HepG2 (cell line): ENCODE data around the gene CD248. TPM values are rescaled to one million over a fixed set of nuclear protein-coding genes. Genes with fewer than 3 reads are reported as not detected.

Source experiments
- ADNP ChIP-seq: sonication (generic); formaldehyde crosslinking; IDR thresholded peaks from 2 replicates; pipeline ENCODE4 v1.4.0; 2020; ENCODE audit warnings: missing genetic modification reagents
- ATAD3A ChIP-seq: sonication (generic); formaldehyde crosslinking; IDR thresholded peaks from 2 replicates; pipeline ENCODE4 v1.4.0; 2020; ENCODE audit warnings: missing genetic modification reagents
- DPF2 ChIP-seq: sonication (generic); formaldehyde crosslinking; IDR thresholded peaks from 2 replicates; pipeline ENCODE4 v1.4.0; 2020; ENCODE audit warnings: mild to moderate bottlenecking, low read depth, missing genetic modification reagents, borderline replicate concordance
- GATAD1 ChIP-seq: IDR thresholded peaks from 2 replicates; pipeline ENCODE4 v1.6.1; 2016; ENCODE audit warnings: missing genetic modification reagents, missing compliant biosample characterization
- KLF6 ChIP-seq: IDR thresholded peaks from 2 replicates; pipeline ENCODE4 v1.8.0; 2016; ENCODE audit warnings: missing biosample characterization, missing genetic modification reagents
- MED13 ChIP-seq: sonication (generic); formaldehyde crosslinking; IDR thresholded peaks from 2 replicates; pipeline ENCODE4 v1.5.0; 2020; ENCODE audit warnings: missing genetic modification reagents
- NFKBIZ ChIP-seq: IDR thresholded peaks from 2 replicates; pipeline ENCODE4 v1.6.1; 2018; ENCODE audit warnings: missing genetic modification reagents, missing compliant biosample characterization
- PCBP1 ChIP-seq: fragments of 200-400 bp; formaldehyde crosslinking; IDR thresholded peaks from 2 replicates; pipeline ENCODE4 v1.6.1; 2017; ENCODE audit warnings: mild to moderate bottlenecking, low read depth, low read length, borderline replicate concordance
- RAD21 ChIP-seq: fragments of 450-650 bp; formaldehyde crosslinking; IDR thresholded peaks from 2 replicates; pipeline ENCODE4 v1.5.0; 2020; ENCODE audit warnings: mild to moderate bottlenecking
- RARG ChIP-seq: sonication (generic); formaldehyde crosslinking; IDR thresholded peaks from 2 replicates; pipeline ENCODE4 v1.4.0; 2020; ENCODE audit warnings: low read depth, mild to moderate bottlenecking, missing genetic modification reagents
- RFX5 ChIP-seq: IDR thresholded peaks from 2 replicates; pipeline ENCODE4 v1.6.1; 2011; ENCODE audit warnings: low read depth, low read length, improper control_type of control experiment
- ZFX ChIP-seq: sonication (generic); formaldehyde crosslinking; IDR thresholded peaks from 2 replicates; pipeline ENCODE4 v1.4.0; 2020; ENCODE audit warnings: mild to moderate bottlenecking, low read depth, missing genetic modification reagents, moderate library complexity
- ZFY ChIP-seq: sonication (generic); formaldehyde crosslinking; IDR thresholded peaks from 2 replicates; pipeline ENCODE4 v1.4.0; 2020; ENCODE audit warnings: missing genetic modification reagents
- ZNF383 ChIP-seq: sonication (generic); formaldehyde crosslinking; IDR thresholded peaks from 2 replicates; pipeline ENCODE4 v1.4.0; 2020; ENCODE audit warnings: missing genetic modification reagents, mild to moderate bottlenecking, borderline replicate concordance
- ZNF446 ChIP-seq: sonication (generic); formaldehyde crosslinking; IDR thresholded peaks from 2 replicates; pipeline ENCODE4 v1.5.0; 2020; ENCODE audit warnings: mild to moderate bottlenecking, missing genetic modification reagents
- ZNF558 ChIP-seq: sonication (generic); formaldehyde crosslinking; IDR thresholded peaks from 2 replicates; pipeline ENCODE4 v1.9.0; 2022; ENCODE audit warnings: mild to moderate bottlenecking, missing genetic modification reagents, borderline replicate concordance
- ZNF724P ChIP-seq: sonication (generic); formaldehyde crosslinking; IDR thresholded peaks from 2 replicates; pipeline ENCODE4 v1.8.0; 2022; ENCODE audit warnings: missing genetic modification reagents, borderline replicate concordance
- ZNF768 ChIP-seq: sonication (generic); formaldehyde crosslinking; IDR thresholded peaks from 2 replicates; pipeline ENCODE4 v1.4.0; 2020; ENCODE audit warnings: missing genetic modification reagents
- ZNF775 ChIP-seq: sonication (generic); formaldehyde crosslinking; IDR thresholded peaks from 2 replicates; pipeline ENCODE4 v1.4.0; 2020; ENCODE audit warnings: missing genetic modification reagents, mild to moderate bottlenecking, moderate library complexity, borderline replicate concordance
- polyA plus RNA-seq, 8 experiments: library from polyadenylated mRNA; depleted of rRNA in 3 of 8; stranded (reverse) in 7 of 8; unstranded in 1 of 8; fragments of >200 nt; fragmentation: Illumina TruSeq in 4 of 8; extraction: Trizol in 4 of 8; gene quantifications; 2 replicates each; pipeline versions ENCODE4 v1.2.1 to v1.2.3, GENCODE V29; 2011 to 2016; ENCODE audit warnings: low read depth in 4 of 8, missing spikeins in 1 of 8, mixed read lengths in 1 of 8; ENCODE audit not compliant: insufficient read depth in 1 of 8
- total RNA-seq, 5 experiments: library from RNA; depleted of rRNA; stranded (reverse); fragments of >200 nt; fragmentation: Illumina TruSeq; extraction: Trizol; gene quantifications; 2 replicates each; pipeline ENCODE4 v1.2.3, GENCODE V29; 2016; ENCODE audit warnings: low read depth in 1 of 5
- TF ChIP-seq, protein P1 (sequence below): sonication (generic); formaldehyde crosslinking; IDR thresholded peaks from 2 replicates; pipeline ENCODE4 v1.4.0; 2020; ENCODE audit warnings: low read depth, missing genetic modification reagents
- TF ChIP-seq, protein P2 (sequence below): sonication (generic); formaldehyde crosslinking; IDR thresholded peaks from 2 replicates; pipeline ENCODE4 v1.4.0; 2020; ENCODE audit warnings: missing genetic modification reagents
- TF ChIP-seq, protein P3 (sequence below): sonication (generic); formaldehyde crosslinking; IDR thresholded peaks from 2 replicates; pipeline ENCODE4 v1.8.0; 2022; ENCODE audit warnings: missing genetic modification reagents, mild to moderate bottlenecking, borderline replicate concordance
- TF ChIP-seq, protein P4 (sequence below): sonication (generic); formaldehyde crosslinking; IDR thresholded peaks from 2 replicates; pipeline ENCODE4 v1.4.0; 2020; ENCODE audit warnings: mild to moderate bottlenecking, missing genetic modification reagents

CD248 gene
- total and polyA plus RNA-seq, 2 of the 13 experiments (the other 11 are each of a cell fraction or from before 2014, with no cell fraction given), result 0.25 to 0.35 TPM

DNA sequence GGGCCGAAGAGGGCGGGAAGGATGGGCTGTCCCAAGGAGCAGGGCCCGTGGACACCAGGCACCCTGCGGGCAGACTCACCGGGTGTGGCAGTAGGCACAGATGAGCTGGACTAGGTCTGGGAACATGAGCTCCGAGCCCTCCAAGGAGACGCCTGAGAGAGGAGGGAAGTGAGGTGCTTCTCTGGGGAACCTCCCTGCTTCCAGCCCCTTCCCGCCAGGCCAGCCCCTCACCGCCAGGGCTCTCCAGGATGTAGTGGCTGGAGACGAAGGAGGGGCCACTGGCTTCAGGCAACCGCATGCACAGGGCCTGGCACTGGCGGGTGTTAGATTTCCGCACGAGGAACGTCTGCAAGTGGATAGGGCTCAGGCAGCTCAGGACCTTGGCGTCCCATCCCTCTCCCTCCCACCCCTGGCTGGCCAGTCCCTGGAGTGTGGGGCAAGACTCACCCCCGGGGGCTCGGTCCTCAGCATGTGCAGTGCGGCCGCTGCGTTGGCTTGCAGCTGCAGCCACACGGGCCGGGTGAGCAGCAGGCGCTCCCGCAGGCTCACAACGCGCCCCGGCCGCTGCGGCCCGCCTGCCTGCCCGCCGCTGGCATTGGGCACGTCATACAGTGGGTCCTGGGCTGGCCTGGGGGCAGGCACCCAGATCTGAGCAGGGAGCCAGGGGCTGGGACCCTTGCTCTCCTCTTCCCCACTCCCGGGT is 18.8 kb upstream of the CD248 start (continued):
- TF ChIP-seq, protein P1, sequence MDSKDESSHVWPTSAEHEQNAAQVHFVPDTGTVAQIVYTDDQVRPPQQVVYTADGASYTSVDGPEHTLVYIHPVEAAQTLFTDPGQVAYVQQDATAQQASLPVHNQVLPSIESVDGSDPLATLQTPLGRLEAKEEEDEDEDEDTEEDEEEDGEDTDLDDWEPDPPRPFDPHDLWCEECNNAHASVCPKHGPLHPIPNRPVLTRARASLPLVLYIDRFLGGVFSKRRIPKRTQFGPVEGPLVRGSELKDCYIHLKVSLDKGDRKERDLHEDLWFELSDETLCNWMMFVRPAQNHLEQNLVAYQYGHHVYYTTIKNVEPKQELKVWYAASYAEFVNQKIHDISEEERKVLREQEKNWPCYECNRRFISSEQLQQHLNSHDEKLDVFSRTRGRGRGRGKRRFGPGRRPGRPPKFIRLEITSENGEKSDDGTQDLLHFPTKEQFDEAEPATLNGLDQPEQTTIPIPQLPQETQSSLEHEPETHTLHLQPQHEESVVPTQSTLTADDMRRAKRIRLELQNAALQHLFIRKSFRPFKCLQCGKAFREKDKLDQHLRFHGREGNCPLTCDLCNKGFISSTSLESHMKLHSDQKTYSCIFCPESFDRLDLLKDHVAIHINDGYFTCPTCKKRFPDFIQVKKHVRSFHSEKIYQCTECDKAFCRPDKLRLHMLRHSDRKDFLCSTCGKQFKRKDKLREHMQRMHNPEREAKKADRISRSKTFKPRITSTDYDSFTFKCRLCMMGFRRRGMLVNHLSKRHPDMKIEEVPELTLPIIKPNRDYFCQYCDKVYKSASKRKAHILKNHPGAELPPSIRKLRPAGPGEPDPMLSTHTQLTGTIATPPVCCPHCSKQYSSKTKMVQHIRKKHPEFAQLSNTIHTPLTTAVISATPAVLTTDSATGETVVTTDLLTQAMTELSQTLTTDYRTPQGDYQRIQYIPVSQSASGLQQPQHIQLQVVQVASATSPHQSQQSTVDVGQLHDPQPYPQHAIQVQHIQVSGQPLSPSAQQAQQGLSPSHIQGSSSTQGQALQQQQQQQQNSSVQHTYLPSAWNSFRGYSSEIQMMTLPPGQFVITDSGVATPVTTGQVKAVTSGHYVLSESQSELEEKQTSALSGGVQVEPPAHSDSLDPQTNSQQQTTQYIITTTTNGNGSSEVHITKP (CRISPR knock-in tag), result no peak
- TF ChIP-seq RFX5 (no peak), ATAD3A (CRISPR knock-in tag) (no peak), PCBP1 (no peak), ZNF775 (no peak), RARG (no peak), ZNF446 (CRISPR knock-in tag) (no peak), GATAD1 (CRISPR knock-in tag) (no peak), RAD21 (CRISPR knock-in tag) (no peak), ZFY (CRISPR knock-in tag) (0 out of 2 replicates have a peak, but pooled peaks have one; percentile 11), MED13 (CRISPR knock-in tag) (no peak), ZFX (CRISPR knock-in tag) (no peak; the same call in 1 of the 2 replicates), NFKBIZ (no peak), ZNF724P (CRISPR knock-in tag) (peak; percentile 29; the same call in 1 of the 2 replicates), ZNF768 (CRISPR knock-in tag) (no peak), DPF2 (CRISPR knock-in tag) (no peak), ZNF558 (CRISPR knock-in tag) (0 out of 2 replicates have a peak, but pooled peaks have one; percentile 2), ADNP (CRISPR knock-in tag) (no peak), ZNF383 (0 out of 2 replicates have a peak, but pooled peaks have one; percentile 36), KLF6 (CRISPR knock-in tag) (no peak)
- TF ChIP-seq, protein P2, sequence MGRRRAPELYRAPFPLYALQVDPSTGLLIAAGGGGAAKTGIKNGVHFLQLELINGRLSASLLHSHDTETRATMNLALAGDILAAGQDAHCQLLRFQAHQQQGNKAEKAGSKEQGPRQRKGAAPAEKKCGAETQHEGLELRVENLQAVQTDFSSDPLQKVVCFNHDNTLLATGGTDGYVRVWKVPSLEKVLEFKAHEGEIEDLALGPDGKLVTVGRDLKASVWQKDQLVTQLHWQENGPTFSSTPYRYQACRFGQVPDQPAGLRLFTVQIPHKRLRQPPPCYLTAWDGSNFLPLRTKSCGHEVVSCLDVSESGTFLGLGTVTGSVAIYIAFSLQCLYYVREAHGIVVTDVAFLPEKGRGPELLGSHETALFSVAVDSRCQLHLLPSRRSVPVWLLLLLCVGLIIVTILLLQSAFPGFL (CRISPR knock-in tag), result no peak
- TF ChIP-seq, protein P3, sequence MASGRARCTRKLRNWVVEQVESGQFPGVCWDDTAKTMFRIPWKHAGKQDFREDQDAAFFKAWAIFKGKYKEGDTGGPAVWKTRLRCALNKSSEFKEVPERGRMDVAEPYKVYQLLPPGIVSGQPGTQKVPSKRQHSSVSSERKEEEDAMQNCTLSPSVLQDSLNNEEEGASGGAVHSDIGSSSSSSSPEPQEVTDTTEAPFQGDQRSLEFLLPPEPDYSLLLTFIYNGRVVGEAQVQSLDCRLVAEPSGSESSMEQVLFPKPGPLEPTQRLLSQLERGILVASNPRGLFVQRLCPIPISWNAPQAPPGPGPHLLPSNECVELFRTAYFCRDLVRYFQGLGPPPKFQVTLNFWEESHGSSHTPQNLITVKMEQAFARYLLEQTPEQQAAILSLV, result no peak
- TF ChIP-seq, protein P4, sequence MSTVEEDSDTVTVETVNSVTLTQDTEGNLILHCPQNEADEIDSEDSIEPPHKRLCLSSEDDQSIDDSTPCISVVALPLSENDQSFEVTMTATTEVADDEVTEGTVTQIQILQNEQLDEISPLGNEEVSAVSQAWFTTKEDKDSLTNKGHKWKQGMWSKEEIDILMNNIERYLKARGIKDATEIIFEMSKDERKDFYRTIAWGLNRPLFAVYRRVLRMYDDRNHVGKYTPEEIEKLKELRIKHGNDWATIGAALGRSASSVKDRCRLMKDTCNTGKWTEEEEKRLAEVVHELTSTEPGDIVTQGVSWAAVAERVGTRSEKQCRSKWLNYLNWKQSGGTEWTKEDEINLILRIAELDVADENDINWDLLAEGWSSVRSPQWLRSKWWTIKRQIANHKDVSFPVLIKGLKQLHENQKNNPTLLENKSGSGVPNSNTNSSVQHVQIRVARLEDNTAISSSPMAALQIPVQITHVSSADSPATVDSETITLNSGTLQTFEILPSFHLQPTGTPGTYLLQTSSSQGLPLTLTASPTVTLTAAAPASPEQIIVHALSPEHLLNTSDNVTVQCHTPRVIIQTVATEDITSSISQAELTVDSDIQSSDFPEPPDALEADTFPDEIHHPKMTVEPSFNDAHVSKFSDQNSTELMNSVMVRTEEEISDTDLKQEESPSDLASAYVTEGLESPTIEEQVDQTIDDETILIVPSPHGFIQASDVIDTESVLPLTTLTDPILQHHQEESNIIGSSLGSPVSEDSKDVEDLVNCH (CRISPR knock-in tag), result no peak
